Gastrocnemius medialis (tissue), 4 donors: ENCODE results near the gene ILKAP. TPM values are rescaled to one million over a fixed set of nuclear protein-coding genes. Genes with fewer than 3 reads are reported as not detected.

Experiments
- ATAC-seq, 2 donors: fragments of 150-250 bp; one replicate each; pipeline ENCODE4 v1.9.1; 2016
- DNase-seq, 2 donors: peaks; one replicate each; pipeline ENCODE4 v3.0.0-alpha.2; 2019
- H3K27ac ChIP-seq, 4 donors: fragments of 200-600 bp; sonication (generic); 1 replicate in 1 of 4; 2 replicates in 3 of 4; pipeline ENCODE4 v1.5.1; 2016 to 2018; ENCODE audit warnings: mild to moderate bottlenecking in 2 of 4, moderate library complexity in 1 of 4
- H3K27me3 ChIP-seq, 3 donors: fragments of 200-600 bp; sonication (generic) in 2 of 3; 1 replicate in 1 of 3; 2 replicates in 2 of 3; pipeline versions ENCODE4 v1.5.1 to v1.6.0; 2016 to 2019; ENCODE audit warnings: mild to moderate bottlenecking in 1 of 3, moderate library complexity in 1 of 3
- H3K36me3 ChIP-seq, 2 donors: fragments of 200-600 bp; sonication (generic) in 1 of 2; one replicate each; pipeline ENCODE4 v1.5.1; 2017 to 2018
- H3K4me1 ChIP-seq, 2 donors: fragments of 200-600 bp; sonication (generic) in 1 of 2; one replicate each; pipeline ENCODE4 v1.5.1; 2016 to 2017; ENCODE audit warnings: mild to moderate bottlenecking in 2 of 2
- H3K4me3 ChIP-seq, 4 donors: fragments of 200-600 bp; sonication (generic) in 3 of 4; 1 replicate in 1 of 4; 2 replicates in 3 of 4; pipeline ENCODE4 v1.5.1; 2016 to 2019; ENCODE audit warnings: mild to moderate bottlenecking in 2 of 4
- H3K9me3 ChIP-seq, 3 donors: fragments of 200-600 bp; sonication (generic) in 2 of 3; 1 replicate in 1 of 3; 2 replicates in 2 of 3; pipeline ENCODE4 v1.5.1; 2016 to 2019
- POLR2A ChIP-seq, 2 donors: fragments of 450-650 bp; IDR thresholded peaks; one replicate each; pipeline ENCODE4 v1.6.1; 2017; ENCODE audit warnings: antibody characterized with exemption in 2 of 2, mild to moderate bottlenecking in 2 of 2, moderate library complexity in 2 of 2
- in situ Hi-C, 4 donors: fragments of 200-750 bp; cut with MboI; loops; one replicate each; pipeline versions ENCODE4 v1.15.0 to v1.8.0; 2017; ENCODE audit warnings: low sequenced_read_pairs in 4 of 4
- intact Hi-C: fragments of 100-400 bp; cut with DNase I; formaldehyde crosslinking; loops from one replicate; pipeline ENCODE4 v1.15.1; 2023; ENCODE audit warnings: low total_unique reads
- total RNA-seq, 4 donors: library from RNA; depleted of rRNA; stranded (reverse); fragments of >200 nt; gene quantifications; one replicate each; pipeline versions ENCODE4 v1.1.0 to v1.2.3, GENCODE V29; 2016
- TF ChIP-seq, protein P1 (sequence below), 5 experiments: fragments of 450-650 bp in 3 of 5; fragments of 200-600 bp in 2 of 5; sonication (generic) in 2 of 5; IDR thresholded peaks in 4 of 5; conservative IDR thresholded peaks in 1 of 5; 1 replicate in 4 of 5; 2 replicates in 1 of 5; pipeline ENCODE4 v1.5.1; 2016 to 2019; ENCODE audit warnings: antibody characterized with exemption in 5 of 5, mild to moderate bottlenecking in 3 of 5, moderate library complexity in 3 of 5

ILKAP gene
- total RNA-seq, 4 donors from 2014 or later = 16.6 to 30.1 (median 23.3) TPM

DNA sequence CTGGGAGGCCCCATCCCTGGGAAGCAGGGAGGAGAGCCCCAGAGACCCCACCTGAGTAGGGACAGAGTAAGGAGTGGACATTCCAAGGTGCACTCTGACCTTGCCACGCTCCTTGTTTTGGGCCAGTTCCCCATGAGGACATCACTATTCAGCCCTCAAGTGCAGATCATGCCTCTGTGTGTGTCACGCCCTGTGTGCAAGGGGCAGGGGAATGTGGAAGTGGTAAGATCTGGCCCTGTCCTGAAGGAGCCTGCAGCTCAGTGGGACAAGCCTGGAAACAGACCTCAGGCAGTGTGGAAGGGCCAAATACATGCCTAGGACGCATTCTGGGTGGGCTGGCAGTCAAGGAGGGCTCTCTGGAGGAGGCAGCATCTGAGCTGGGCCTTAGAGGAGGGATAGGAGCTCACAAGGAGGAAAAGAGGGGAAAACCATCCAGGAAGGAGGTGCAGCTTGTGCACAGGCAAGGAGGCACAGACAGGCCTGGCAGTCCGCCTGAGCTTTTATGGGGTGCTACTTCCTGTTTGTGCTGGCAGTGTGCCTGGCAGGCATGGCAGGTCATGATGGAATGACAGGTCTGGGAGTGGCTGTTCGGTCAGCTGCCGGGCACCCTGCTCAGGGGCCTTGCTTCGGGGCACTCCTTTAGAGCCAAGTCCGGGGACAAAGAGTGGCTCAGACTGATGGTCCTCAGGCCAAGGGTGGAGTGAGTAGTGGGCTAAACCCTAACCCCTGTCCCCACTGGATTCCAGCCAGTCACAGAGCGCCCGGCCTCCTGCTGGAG, 61.8 kb downstream of the ILKAP start:
- TF ChIP-seq, protein P1, sequence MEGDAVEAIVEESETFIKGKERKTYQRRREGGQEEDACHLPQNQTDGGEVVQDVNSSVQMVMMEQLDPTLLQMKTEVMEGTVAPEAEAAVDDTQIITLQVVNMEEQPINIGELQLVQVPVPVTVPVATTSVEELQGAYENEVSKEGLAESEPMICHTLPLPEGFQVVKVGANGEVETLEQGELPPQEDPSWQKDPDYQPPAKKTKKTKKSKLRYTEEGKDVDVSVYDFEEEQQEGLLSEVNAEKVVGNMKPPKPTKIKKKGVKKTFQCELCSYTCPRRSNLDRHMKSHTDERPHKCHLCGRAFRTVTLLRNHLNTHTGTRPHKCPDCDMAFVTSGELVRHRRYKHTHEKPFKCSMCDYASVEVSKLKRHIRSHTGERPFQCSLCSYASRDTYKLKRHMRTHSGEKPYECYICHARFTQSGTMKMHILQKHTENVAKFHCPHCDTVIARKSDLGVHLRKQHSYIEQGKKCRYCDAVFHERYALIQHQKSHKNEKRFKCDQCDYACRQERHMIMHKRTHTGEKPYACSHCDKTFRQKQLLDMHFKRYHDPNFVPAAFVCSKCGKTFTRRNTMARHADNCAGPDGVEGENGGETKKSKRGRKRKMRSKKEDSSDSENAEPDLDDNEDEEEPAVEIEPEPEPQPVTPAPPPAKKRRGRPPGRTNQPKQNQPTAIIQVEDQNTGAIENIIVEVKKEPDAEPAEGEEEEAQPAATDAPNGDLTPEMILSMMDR (IDR thresholded peaks at IDR 0.05 in 4 of 5, conservative IDR thresholded peaks at IDR 0.05 in 1 of 5) = no peak
- peak; percentile 72 to 79 for TF ChIP-seq POLR2A (IDR thresholded peaks at IDR 0.05)
- in situ Hi-C loops = no loop called here
- Histone ChIP-seq H3K4me1 (peaks cover 53 to 55% of the 10 kb centered on the region in 2 donors), H3K4me3 (peak overlapping the region; percentile 39 to 89 (median 68)), H3K27ac (peak overlapping the region; percentile 91 to 100 (median 98)), H3K36me3 (peaks cover 0 to 29% of the 10 kb centered on the region in 2 donors), H3K9me3 (no peaks in the 10 kb centered on the region), H3K27me3 (no peaks in the 10 kb centered on the region)
- intact Hi-C loops = loop anchor here (2.0 kb wide), 1 partner anchor 147 kb away; the partner anchor contains the start of gene PER2
- ATAC-seq = peak; percentile 10 to 11
- peak; percentile 77 to 95 for DNase-seq

DNA sequence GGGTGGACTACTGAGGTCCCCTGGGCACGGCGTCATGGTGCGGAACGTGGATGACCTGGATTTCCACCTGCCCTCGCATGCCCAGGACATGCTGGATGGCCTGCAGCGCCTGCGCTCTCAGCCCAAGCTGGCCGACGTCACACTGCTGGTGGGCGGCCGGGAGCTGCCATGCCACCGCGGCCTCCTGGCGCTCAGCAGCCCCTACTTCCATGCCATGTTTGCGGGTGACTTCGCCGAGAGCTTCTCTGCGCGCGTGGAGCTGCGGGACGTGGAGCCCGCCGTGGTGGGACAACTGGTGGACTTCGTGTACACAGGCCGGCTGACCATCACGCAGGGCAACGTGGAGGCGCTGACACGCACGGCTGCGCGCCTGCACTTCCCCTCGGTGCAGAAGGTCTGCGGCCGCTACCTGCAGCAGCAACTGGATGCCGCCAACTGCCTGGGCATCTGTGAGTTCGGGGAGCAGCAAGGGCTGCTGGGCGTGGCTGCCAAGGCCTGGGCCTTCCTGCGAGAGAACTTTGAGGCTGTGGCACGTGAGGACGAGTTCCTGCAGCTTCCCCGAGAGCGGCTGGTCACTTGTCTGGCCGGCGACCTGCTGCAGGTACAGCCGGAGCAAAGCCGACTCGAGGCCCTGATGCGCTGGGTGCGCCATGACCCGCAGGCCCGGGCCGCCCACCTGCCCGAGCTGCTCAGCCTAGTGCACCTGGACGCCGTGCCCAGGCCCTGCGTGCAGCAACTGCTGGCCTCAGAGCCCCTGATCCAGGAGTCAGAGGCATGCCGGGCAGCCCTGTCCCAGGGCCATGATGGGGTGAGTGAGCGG, 62.6 kb downstream of the ILKAP start:
- in situ Hi-C loops (no loop called here), intact Hi-C loops (no loop called here)
- TF ChIP-seq POLR2A (IDR thresholded peaks at IDR 0.05) = no peak
- TF ChIP-seq, protein P1 (IDR thresholded peaks at IDR 0.05 in 4 of 5, conservative IDR thresholded peaks at IDR 0.05 in 1 of 5) = no peak
- no peak for ATAC-seq
- no peak for DNase-seq
- peak overlapping the region; percentile 91 to 100 (median 98) for H3K27ac ChIP-seq
- H3K9me3 ChIP-seq = no peaks in the 10 kb centered on the region
- H3K4me1 ChIP-seq = peaks cover 57 to 61% of the 10 kb centered on the region in 2 donors
- peak overlapping the region in 2 of 4 donors; percentile 86 to 89 for H3K4me3 ChIP-seq
- peaks cover 0 to 21% of the 10 kb centered on the region in 2 donors for H3K36me3 ChIP-seq
- H3K27me3 ChIP-seq = no peaks in the 10 kb centered on the region

DNA sequence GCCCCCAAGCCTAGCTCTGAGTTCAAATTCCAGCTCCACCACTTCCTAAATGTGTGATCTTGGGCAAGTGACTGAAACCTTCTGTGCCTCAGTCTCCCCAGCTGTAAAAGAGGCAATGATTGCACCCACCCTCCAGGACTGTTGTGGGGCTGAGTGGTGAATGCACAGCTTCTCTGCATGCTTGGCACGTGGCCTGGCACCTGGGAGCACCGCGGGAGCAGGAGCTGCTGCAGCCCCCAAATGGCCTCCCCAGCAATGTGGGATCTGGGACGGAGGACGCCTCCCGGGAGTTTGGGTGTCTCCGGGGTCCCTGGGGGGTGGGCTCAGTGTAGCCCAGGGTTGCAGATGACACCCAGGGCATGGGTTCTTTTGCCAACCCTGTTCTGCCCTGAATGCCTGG, 63.5 kb downstream of the ILKAP start:
- intact Hi-C loops (no loop called here), in situ Hi-C loops (no loop called here)
- no peak for DNase-seq
- H3K27ac ChIP-seq = peak overlapping the region; percentile 91 to 100 (median 98)
- TF ChIP-seq, protein P1 (IDR thresholded peaks at IDR 0.05 in 4 of 5, conservative IDR thresholded peaks at IDR 0.05 in 1 of 5) = no peak
- no peak for TF ChIP-seq POLR2A (IDR thresholded peaks at IDR 0.05)
- peaks cover 0 to 12% of the 10 kb centered on the region in 2 donors for H3K36me3 ChIP-seq
- no peaks in the 10 kb centered on the region for H3K27me3 ChIP-seq
- no peaks in the 10 kb centered on the region for H3K9me3 ChIP-seq
- peaks cover 65 to 70% of the 10 kb centered on the region in 2 donors for H3K4me1 ChIP-seq
- peak overlapping the region in 3 of 4 donors; percentile 73 to 89 (median 86) for H3K4me3 ChIP-seq
- no peak for ATAC-seq

DNA sequence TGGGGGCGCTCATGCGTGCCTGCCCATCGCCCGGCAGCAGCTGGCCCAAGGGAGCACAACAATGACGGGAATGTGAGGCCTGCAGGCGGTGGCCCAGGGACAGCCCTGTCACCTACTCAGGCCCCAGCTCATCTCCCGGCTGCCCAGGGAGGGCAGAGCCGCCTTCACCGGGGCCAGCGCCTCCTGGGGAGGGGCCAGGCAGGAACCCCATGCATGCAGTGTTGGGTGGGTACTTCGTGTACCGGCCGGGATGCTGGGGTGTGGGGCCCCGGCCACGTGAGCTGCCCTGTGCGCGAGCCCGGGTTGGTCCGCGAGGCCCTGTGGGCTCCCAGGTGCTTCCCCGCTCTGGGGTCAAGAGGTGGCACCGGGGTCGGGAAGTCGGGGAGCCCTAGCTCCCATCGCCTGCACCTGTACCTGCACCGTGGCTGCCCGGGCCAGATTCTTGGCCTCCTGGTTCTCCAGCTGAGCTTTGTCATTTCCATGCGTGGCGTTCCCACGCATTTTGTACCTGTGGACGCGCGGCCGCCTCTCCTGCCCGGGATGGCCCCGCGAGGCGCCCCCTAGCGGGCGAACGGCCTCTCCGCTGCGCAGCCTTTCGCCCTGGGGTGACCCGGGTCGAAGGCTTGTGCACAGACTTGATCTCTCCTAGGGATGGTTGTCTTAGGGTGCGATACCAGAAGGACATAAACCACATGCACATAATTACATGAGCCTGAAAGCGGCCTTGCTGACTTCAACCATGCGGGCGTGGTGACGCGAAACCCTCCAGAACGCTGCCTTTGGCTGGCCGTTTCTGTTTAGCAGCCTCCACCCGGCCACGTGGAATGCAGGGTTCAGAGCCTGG, 64.1 kb downstream of the ILKAP start:
- peak; percentile 3 for ATAC-seq
- peak overlapping the region; percentile 91 to 100 (median 98) for H3K27ac ChIP-seq
- in situ Hi-C loops (no loop called here), intact Hi-C loops (loop anchor here (2.0 to 5.0 kb wide), 2 partner anchors 93 to 281 kb away; partner anchors contain the start of gene RAMP1)
- no peaks in the 10 kb centered on the region for H3K9me3 ChIP-seq
- no peak for TF ChIP-seq POLR2A (IDR thresholded peaks at IDR 0.05)
- TF ChIP-seq, protein P1 (IDR thresholded peaks at IDR 0.05 in 4 of 5, conservative IDR thresholded peaks at IDR 0.05 in 1 of 5) = peak; percentile 51 to 96 (median 89)
- H3K27me3 ChIP-seq = no peaks in the 10 kb centered on the region
- H3K4me1 ChIP-seq = peaks cover 67 to 72% of the 10 kb centered on the region in 2 donors
- H3K4me3 ChIP-seq = peak overlapping the region; percentile 56 to 89 (median 80)
- peak; percentile 38 to 65 for DNase-seq
- H3K36me3 ChIP-seq = peaks cover 0 to 12% of the 10 kb centered on the region in 2 donors
